ENCODE results near the gene CEP164. TPM values are rescaled to one million over a fixed set of nuclear protein-coding genes. Genes with fewer than 3 reads are reported as not detected.

CEP164 gene
- total and polyA plus RNA-seq, 2 experiments from 2014 or later = 13.9 to 23.8 TPM

DNA sequence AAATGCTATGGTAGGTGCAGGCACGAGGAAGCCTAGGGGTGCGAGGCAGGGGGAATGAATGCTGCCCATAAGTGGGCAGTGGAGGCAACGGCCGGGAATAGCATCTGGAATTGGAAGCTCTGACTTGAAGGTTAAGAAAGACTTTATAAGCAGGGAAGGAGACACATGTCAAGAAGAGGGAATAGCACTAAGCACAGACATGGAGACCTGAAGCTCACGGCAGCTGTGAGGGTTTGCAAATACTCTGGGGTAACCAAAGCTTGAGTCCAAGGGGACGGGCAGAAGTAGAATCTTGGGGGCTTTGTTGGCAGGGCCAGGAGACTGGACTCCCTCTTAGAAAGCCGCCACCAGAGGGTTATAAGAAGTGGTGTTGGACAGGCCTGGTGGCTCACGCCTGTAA is 112.6 kb downstream of the CEP164 start (continued):
- TF ChIP-seq, protein P1, sequence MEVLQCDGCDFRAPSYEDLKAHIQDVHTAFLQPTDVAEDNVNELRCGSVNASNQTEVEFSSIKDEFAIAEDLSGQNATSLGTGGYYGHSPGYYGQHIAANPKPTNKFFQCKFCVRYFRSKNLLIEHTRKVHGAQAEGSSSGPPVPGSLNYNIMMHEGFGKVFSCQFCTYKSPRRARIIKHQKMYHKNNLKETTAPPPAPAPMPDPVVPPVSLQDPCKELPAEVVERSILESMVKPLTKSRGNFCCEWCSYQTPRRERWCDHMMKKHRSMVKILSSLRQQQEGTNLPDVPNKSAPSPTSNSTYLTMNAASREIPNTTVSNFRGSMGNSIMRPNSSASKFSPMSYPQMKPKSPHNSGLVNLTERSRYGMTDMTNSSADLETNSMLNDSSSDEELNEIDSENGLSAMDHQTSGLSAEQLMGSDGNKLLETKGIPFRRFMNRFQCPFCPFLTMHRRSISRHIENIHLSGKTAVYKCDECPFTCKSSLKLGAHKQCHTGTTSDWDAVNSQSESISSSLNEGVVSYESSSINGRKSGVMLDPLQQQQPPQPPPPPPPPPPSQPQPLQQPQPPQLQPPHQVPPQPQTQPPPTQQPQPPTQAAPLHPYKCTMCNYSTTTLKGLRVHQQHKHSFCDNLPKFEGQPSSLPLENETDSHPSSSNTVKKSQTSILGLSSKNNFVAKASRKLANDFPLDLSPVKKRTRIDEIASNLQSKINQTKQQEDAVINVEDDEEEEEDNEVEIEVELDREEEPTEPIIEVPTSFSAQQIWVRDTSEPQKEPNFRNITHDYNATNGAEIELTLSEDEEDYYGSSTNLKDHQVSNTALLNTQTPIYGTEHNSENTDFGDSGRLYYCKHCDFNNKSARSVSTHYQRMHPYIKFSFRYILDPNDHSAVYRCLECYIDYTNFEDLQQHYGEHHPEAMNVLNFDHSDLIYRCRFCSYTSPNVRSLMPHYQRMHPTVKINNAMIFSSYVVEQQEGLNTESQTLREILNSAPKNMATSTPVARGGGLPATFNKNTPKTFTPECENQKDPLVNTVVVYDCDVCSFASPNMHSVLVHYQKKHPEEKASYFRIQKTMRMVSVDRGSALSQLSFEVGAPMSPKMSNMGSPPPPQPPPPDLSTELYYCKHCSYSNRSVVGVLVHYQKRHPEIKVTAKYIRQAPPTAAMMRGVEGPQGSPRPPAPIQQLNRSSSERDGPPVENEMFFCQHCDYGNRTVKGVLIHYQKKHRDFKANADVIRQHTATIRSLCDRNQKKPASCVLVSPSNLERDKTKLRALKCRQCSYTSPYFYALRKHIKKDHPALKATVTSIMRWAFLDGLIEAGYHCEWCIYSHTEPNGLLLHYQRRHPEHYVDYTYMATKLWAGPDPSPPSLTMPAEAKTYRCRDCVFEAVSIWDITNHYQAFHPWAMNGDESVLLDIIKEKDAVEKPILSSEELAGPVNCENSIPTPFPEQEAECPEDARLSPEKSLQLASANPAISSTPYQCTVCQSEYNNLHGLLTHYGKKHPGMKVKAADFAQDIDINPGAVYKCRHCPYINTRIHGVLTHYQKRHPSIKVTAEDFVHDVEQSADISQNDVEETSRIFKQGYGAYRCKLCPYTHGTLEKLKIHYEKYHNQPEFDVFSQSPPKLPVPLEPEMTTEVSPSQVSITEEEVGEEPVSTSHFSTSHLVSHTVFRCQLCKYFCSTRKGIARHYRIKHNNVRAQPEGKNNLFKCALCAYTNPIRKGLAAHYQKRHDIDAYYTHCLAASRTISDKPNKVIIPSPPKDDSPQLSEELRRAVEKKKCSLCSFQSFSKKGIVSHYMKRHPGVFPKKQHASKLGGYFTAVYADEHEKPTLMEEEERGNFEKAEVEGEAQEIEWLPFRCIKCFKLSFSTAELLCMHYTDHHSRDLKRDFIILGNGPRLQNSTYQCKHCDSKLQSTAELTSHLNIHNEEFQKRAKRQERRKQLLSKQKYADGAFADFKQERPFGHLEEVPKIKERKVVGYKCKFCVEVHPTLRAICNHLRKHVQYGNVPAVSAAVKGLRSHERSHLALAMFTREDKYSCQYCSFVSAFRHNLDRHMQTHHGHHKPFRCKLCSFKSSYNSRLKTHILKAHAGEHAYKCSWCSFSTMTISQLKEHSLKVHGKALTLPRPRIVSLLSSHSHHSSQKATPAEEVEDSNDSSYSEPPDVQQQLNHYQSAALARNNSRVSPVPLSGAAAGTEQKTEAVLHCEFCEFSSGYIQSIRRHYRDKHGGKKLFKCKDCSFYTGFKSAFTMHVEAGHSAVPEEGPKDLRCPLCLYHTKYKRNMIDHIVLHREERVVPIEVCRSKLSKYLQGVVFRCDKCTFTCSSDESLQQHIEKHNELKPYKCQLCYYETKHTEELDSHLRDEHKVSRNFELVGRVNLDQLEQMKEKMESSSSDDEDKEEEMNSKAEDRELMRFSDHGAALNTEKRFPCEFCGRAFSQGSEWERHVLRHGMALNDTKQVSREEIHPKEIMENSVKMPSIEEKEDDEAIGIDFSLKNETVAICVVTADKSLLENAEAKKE (CRISPR knock-in tag; IDR thresholded peaks at IDR 0.05) = no peak
- TF ChIP-seq, protein P2, sequence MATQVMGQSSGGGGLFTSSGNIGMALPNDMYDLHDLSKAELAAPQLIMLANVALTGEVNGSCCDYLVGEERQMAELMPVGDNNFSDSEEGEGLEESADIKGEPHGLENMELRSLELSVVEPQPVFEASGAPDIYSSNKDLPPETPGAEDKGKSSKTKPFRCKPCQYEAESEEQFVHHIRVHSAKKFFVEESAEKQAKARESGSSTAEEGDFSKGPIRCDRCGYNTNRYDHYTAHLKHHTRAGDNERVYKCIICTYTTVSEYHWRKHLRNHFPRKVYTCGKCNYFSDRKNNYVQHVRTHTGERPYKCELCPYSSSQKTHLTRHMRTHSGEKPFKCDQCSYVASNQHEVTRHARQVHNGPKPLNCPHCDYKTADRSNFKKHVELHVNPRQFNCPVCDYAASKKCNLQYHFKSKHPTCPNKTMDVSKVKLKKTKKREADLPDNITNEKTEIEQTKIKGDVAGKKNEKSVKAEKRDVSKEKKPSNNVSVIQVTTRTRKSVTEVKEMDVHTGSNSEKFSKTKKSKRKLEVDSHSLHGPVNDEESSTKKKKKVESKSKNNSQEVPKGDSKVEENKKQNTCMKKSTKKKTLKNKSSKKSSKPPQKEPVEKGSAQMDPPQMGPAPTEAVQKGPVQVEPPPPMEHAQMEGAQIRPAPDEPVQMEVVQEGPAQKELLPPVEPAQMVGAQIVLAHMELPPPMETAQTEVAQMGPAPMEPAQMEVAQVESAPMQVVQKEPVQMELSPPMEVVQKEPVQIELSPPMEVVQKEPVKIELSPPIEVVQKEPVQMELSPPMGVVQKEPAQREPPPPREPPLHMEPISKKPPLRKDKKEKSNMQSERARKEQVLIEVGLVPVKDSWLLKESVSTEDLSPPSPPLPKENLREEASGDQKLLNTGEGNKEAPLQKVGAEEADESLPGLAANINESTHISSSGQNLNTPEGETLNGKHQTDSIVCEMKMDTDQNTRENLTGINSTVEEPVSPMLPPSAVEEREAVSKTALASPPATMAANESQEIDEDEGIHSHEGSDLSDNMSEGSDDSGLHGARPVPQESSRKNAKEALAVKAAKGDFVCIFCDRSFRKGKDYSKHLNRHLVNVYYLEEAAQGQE (IDR thresholded peaks at IDR 0.05; ENCODE audit: unreplicated experiment) = no peak
- TF ChIP-seq ZNF331 (CRISPR knock-in tag; IDR thresholded peaks at IDR 0.05; ENCODE audit: low read depth) = no peak

DNA sequence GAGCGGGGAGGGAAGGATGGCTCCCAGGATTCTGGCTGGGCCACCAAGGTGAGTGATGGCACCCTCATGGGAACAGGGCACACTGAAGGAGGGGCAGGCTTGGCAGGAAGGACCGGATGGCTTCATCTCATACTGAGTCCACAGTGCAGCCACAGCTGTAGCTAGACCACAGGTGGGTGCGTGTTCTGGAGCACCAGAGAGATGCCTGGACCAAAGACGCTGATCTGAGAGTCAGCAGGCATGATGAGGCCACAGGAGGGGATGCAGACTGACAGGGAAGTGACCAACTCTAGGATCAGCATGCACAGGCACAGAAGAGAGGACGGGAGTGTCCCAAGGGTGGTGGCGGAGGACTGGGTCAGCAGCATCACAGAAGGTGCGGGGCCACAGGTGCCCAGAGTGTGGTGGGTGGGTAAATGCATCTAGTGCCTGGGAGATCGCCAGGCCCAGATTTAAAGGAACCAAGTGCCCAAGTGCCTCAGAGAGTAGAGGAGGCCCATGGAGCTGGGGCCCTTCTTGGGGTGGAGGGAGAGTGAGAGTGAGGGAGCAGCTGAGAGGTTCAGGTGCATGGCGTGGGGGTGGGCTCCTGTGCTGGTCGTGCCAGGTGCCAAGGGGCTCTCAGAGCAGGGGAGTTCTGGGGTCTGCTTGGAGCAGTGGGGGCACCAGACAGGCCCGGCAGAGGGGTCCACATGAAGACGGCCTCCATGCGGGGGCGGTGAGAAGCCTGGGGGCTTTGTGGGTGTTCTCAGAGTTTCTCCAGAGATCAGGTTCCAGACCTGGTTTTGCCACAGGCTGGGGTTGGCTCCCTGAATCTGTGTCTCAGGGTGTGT is 113.7 kb downstream of the CEP164 start:
- H3K4me3 ChIP-seq = no peak overlapping the region
- no peaks in the 10 kb centered on the region for H3K27me3 ChIP-seq (ENCODE audit: insufficient read depth)
- H3F3A ChIP-seq (replicated peaks; ENCODE audit: low read depth) = 0 out of 2 replicates have a peak, but pooled peaks cover 2% of the 10 kb centered on the region
- H3K79me2 ChIP-seq (replicated peaks; ENCODE audit: insufficient read depth) = no peaks in the 10 kb centered on the region
- H3K36me3 Mint-ChIP-seq (ENCODE audit: low read depth) = no peaks in the 10 kb centered on the region
- no peaks in the 10 kb centered on the region; the same call in 1 of the 2 replicates for H3K4me1 ChIP-seq (ENCODE audit: insufficient read depth)
- H3K27ac Mint-ChIP-seq = no peak overlapping the region
- no peaks in the 10 kb centered on the region for H3K9me2 ChIP-seq (ENCODE audit: insufficient read depth)
- H3K4me1 Mint-ChIP-seq = peaks cover 12% of the 10 kb centered on the region
- DNase-seq (ENCODE audit: low spot score) (no peak), ATAC-seq (no peak)
- no peak overlapping the region for H3K27ac ChIP-seq (ENCODE audit: low read depth)
- H3K4me3 Mint-ChIP-seq = no peak overlapping the region
- H3K4me2 ChIP-seq = no peak overlapping the region
- peaks cover 7% of the 10 kb centered on the region for H3K27me3 Mint-ChIP-seq (ENCODE audit: insufficient read depth, low read depth, poor library complexity)
- no peaks in the 10 kb centered on the region for H4K20me1 ChIP-seq (replicated peaks; ENCODE audit: insufficient read depth)
- no peaks in the 10 kb centered on the region for H3K36me3 ChIP-seq (ENCODE audit: insufficient read depth)
- H2AFZ ChIP-seq = no peak overlapping the region
- H3K9me3 Mint-ChIP-seq = no peaks in the 10 kb centered on the region
- TF ChIP-seq JUNB (IDR thresholded peaks at IDR 0.05; ENCODE audit: unreplicated experiment) = no peak
- TF ChIP-seq, protein P1 (CRISPR knock-in tag; IDR thresholded peaks at IDR 0.05) = no peak
